A549 (cell line): ENCODE data around the gene TMEM9. TPM values are rescaled to one million over a fixed set of nuclear protein-coding genes. Genes with fewer than 3 reads are reported as not detected.

Experiments
- ATAC-seq, 2 experiments: fragments of 200-7000 bp in 1 of 2; fragments of >200 bp in 1 of 2; cut with Nextera tagmentation in 1 of 2; cut with Tn5 transposase in 1 of 2; 3 replicates each; pipeline versions ENCODE4 v1.8.0 to v1.9.1; 2018 to 2020; ENCODE audit warnings: mild to moderate bottlenecking in 1 of 2, moderate library complexity in 1 of 2
- CTCF ChIA-PET: fragments of 300-600 bp; sonication (Branson Sonifier 250); formaldehyde crosslinking; extraction: SDS; loops from one replicate; lab custom pipeline; 2021; ENCODE audit warnings: antibody characterized with exemption, inconsistent platforms; lab: Yijun Ruan, JAX
- POLR2A ChIA-PET: fragments of 350-600 bp; formaldehyde crosslinking; extraction: SDS; loops from one replicate; lab custom pipeline; 2021; ENCODE audit warnings: antibody characterized with exemption, inconsistent platforms; lab: Yijun Ruan, JAX
- DNase-seq, 2 experiments: peaks; one replicate each; pipeline versions ENCODE4 v3.0.0 to v3.0.0-alpha.2; 2011 to 2016; ENCODE audit warnings: low read depth in 1 of 2, low spot score in 1 of 2
- FAIRE-seq: peaks from 2 replicates; lab custom pipeline; 2011; peaks lifted over from hg19 to GRCh38; lab: Jason Lieb, UNC
- H3K27ac ChIP-seq, 2 experiments: fragments of >200 bp; sonication (Bioruptor Twin); formaldehyde crosslinking; 3 replicates each; pipeline ENCODE4 v1.5.1; 2016 to 2017
- H3K4me1 ChIP-seq: fragments of >200 bp; sonication (Bioruptor Twin); formaldehyde crosslinking; 3 replicates; pipeline ENCODE4 v1.6.1; 2016
- H3K4me2 ChIP-seq: fragments of >200 bp; sonication (Bioruptor Twin); formaldehyde crosslinking; 3 replicates; pipeline ENCODE4 v1.6.1; 2016
- H3K4me3 ChIP-seq: fragments of >200 bp; sonication (Bioruptor Twin); formaldehyde crosslinking; 3 replicates; pipeline ENCODE4 v1.5.1; 2016
- H3K9me3 ChIP-seq: fragments of >200 bp; sonication (Bioruptor Twin); formaldehyde crosslinking; 3 replicates; pipeline ENCODE4 v1.6.1; 2016
- ATOH8 ChIP-seq: fragments of 250-450 bp; sonication (Bioruptor Pico); IDR thresholded peaks from 2 replicates; pipeline ENCODE4 v1.5.0; 2020; ENCODE audit warnings: low read depth, mild to moderate bottlenecking, moderate library complexity
- BHLHE40 ChIP-seq: IDR thresholded peaks from 2 replicates; pipeline ENCODE4 v1.6.1; 2012; ENCODE audit warnings: low read depth, low read length, inconsistent platforms
- CBX2 ChIP-seq: fragments of 200-600 bp; sonication (generic); IDR thresholded peaks from 2 replicates; pipeline ENCODE4 v1.6.1; 2016; ENCODE audit warnings: low read depth, mild to moderate bottlenecking, borderline replicate concordance
- CTCF ChIP-seq: fragments of >200 bp; sonication (Bioruptor Twin); formaldehyde crosslinking; IDR thresholded peaks from 3 replicates; pipeline ENCODE4 v1.5.1; 2016
- E2F6 ChIP-seq: IDR thresholded peaks from 2 replicates; pipeline ENCODE4 v1.6.1; 2012; ENCODE audit warnings: low read depth, borderline replicate concordance
- ELK1 ChIP-seq: fragments of 150-350 bp; IDR thresholded peaks from 2 replicates; pipeline ENCODE4 v1.6.1; 2014; ENCODE audit warnings: low read depth, mild to moderate bottlenecking, low read length
- FOXS1 ChIP-seq: fragments of 250-450 bp; sonication (Bioruptor Pico); IDR thresholded peaks from 2 replicates; pipeline ENCODE4 v1.5.0; 2020; ENCODE audit warnings: mild to moderate bottlenecking, moderate library complexity
- HDAC2 ChIP-seq: fragments of 200-600 bp; sonication (generic); IDR thresholded peaks from 2 replicates; pipeline ENCODE4 v1.6.1; 2016
- HEYL ChIP-seq: fragments of 250-450 bp; sonication (Bioruptor Pico); IDR thresholded peaks from 2 replicates; pipeline ENCODE4 v1.8.0; 2021; ENCODE audit warnings: mild to moderate bottlenecking, moderate library complexity
- HMGXB4 ChIP-seq: fragments of 250-450 bp; sonication (Bioruptor Pico); IDR thresholded peaks from 2 replicates; pipeline ENCODE4 v1.5.0; 2021; ENCODE audit warnings: mild to moderate bottlenecking, moderate library complexity, borderline replicate concordance
- JUN ChIP-seq, 2 experiments: fragments of >200 bp; sonication (Bioruptor Twin); formaldehyde crosslinking; IDR thresholded peaks; 2 replicates in 1 of 2; 3 replicates in 1 of 2; pipeline ENCODE4 v1.6.1; 2016 to 2017
- MYC ChIP-seq: IDR thresholded peaks from 2 replicates; pipeline ENCODE4 v1.6.1; 2012; ENCODE audit warnings: mild to moderate bottlenecking, inconsistent platforms, low read length, improper control_type of control experiment, borderline replicate concordance
- NFE2L2 ChIP-seq: fragments of 150-350 bp; conservative IDR thresholded peaks from 2 replicates; pipeline ENCODE4 v1.6.1; 2014; ENCODE audit warnings: low read length
- NR3C1 ChIP-seq: fragments of >200 bp; sonication (Bioruptor Twin); formaldehyde crosslinking; IDR thresholded peaks from 3 replicates; pipeline ENCODE4 v1.6.1; 2017
- POLR2A ChIP-seq: IDR thresholded peaks from 2 replicates; pipeline ENCODE4 v1.6.1; 2012; ENCODE audit warnings: mild to moderate bottlenecking, low read length
- RAD21 ChIP-seq, 2 experiments: fragments of >200 bp in 1 of 2; sonication (Bioruptor Twin) in 1 of 2; formaldehyde crosslinking in 1 of 2; IDR thresholded peaks in 1 of 2; conservative IDR thresholded peaks in 1 of 2; 2 replicates in 1 of 2; 3 replicates in 1 of 2; pipeline ENCODE4 v1.6.1; 2012 to 2018; ENCODE audit warnings: inconsistent platforms in 1 of 2
- RNF2 ChIP-seq: fragments of 200-600 bp; sonication (generic); IDR thresholded peaks from 2 replicates; pipeline ENCODE4 v1.6.1; 2016; ENCODE audit warnings: low read depth, mild to moderate bottlenecking, antibody characterized with exemption, moderate library complexity, borderline replicate concordance
- SREBF2 ChIP-seq: fragments of 450-650 bp; IDR thresholded peaks from 2 replicates; pipeline ENCODE4 v1.6.1; 2014; ENCODE audit warnings: mild to moderate bottlenecking, moderate library complexity
- TFCP2L1 ChIP-seq: fragments of 250-450 bp; sonication (Bioruptor Pico); IDR thresholded peaks from 2 replicates; pipeline ENCODE4 v1.5.0; 2021; ENCODE audit warnings: mild to moderate bottlenecking
- ZFP36 ChIP-seq: fragments of 450-650 bp; IDR thresholded peaks from 2 replicates; pipeline ENCODE4 v1.6.1; 2014; ENCODE audit warnings: borderline replicate concordance; ENCODE audit not compliant: partially characterized antibody
- WGBS: methylation state at CpG from one replicate; pipeline ENCODE4 v1.1.6; 2017; ENCODE audit errors: missing lambda C conversion rate; 5-methylcytosine and 5-hydroxymethylcytosine counted together
- polyA plus RNA-seq, 4 experiments: library from polyadenylated mRNA; depleted of rRNA in 3 of 4; stranded (reverse); fragments of >200 nt; fragmentation: RNase III in 1 of 4; extraction: RNeasy Plus Mini Kit Qiagen cat#74134 plus additional on column Dnase treatment in 1 of 4; gene quantifications; 2 replicates in 3 of 4; 3 replicates in 1 of 4; pipeline ENCODE4 v1.2.3, GENCODE V29; 2011 to 2017

Gene TMEM9
- polyA plus RNA-seq, 2 of the 4 experiments (the other 2 are of a cell fraction): 86.8 to 97.0 TPM

- Histone ChIP-seq H3K4me2 (no peak overlapping the region), H3K4me1 (peaks cover 8% of the 10 kb centered on the region), H3K4me3 (no peak overlapping the region), H3K27ac (no peak overlapping the region), H3K9me3 (no peaks in the 10 kb centered on the region)
- TF ChIP-seq JUN (IDR thresholded peaks at IDR 0.05) (no peak), BHLHE40 (no peak), RNF2 (no peak), HDAC2 (no peak), ZFP36 (no peak), RAD21 (conservative IDR thresholded peaks at IDR 0.05 in 1 of 2, IDR thresholded peaks at IDR 0.05 in 1 of 2) (no peak), HEYL (no peak), CBX2 (no peak), NR3C1 (no peak), SREBF2 (no peak), TFCP2L1 (CRISPR knock-in tag) (no peak), CTCF (no peak), FOXS1 (CRISPR knock-in tag) (no peak), HMGXB4 (CRISPR knock-in tag) (no peak)
- FAIRE-seq (no peak), ATAC-seq (no peak), DNase-seq (no peak)
- POLR2A ChIA-PET: no interaction called here
- CTCF ChIA-PET: interaction anchor here (1.1 to 7.4 kb wide), 2 partner anchors 26 to 138 kb away, joined by 3 to 83 read pairs; no protein-coding TSS in a partner anchor
- 76% methylated on average over 5 of the region's 5 CpGs for WGBS
Observed at GRCh38 chr1:201110616-201111015, 43.7 kb downstream of the TMEM9 start.

- TF ChIP-seq MYC (no peak), HMGXB4 (CRISPR knock-in tag) (no peak), ELK1 (no peak), POLR2A (no peak), E2F6 (no peak), NFE2L2 (no peak), ATOH8 (CRISPR knock-in tag) (no peak)
- FAIRE-seq (no peak), DNase-seq (no peak), ATAC-seq (no peak)
- Histone ChIP-seq H3K27ac (no peak overlapping the region), H3K4me2 (no peak overlapping the region), H3K4me1 (peaks cover 6% of the 10 kb centered on the region), H3K9me3 (no peaks in the 10 kb centered on the region), H3K4me3 (no peak overlapping the region)
- ChIA-PET CTCF (interaction anchor here (1.3 to 7.4 kb wide), 3 partner anchors 10 to 25 kb away, joined by 4 to 83 read pairs (median 15); no protein-coding TSS in a partner anchor), POLR2A (no interaction called here)
- 77% methylated on average over 10 of the region's 10 CpGs for WGBS
Observed at GRCh38 chr1:201110138-201110537, 44.1 kb downstream of the TMEM9 start.
